Osteoblast (primary cell): ENCODE results near the gene CHD6. TPM values are rescaled to one million over a fixed set of nuclear protein-coding genes. Genes with fewer than 3 reads are reported as not detected.

Source experiments
- DNase-seq: peaks from one replicate; pipeline ENCODE4 v3.0.0; 2011; ENCODE audit warnings: low spot score, mixed read lengths; ENCODE audit not compliant: insufficient read length; ENCODE audit errors: missing footprints
- H2AFZ ChIP-seq: 2 replicates; pipeline ENCODE4 v1.6.0; 2011; ENCODE audit warnings: mild to moderate bottlenecking, low read length
- H3K27ac ChIP-seq: 2 replicates; pipeline ENCODE4 v1.5.1; 2011; ENCODE audit warnings: mild to moderate bottlenecking, low read depth, low read length, moderate library complexity
- H3K27me3 ChIP-seq: 2 replicates; pipeline ENCODE4 v1.6.0; 2012; ENCODE audit warnings: mild to moderate bottlenecking, control low read depth, inconsistent platforms, low read length, moderate library complexity; ENCODE audit not compliant: insufficient read depth
- H3K36me3 ChIP-seq: 2 replicates; pipeline ENCODE4 v1.5.1; 2011; ENCODE audit warnings: mild to moderate bottlenecking, low read length, control low read depth, moderate library complexity; ENCODE audit not compliant: insufficient read depth
- H3K4me1 ChIP-seq: 2 replicates; pipeline ENCODE4 v1.5.1; 2011; ENCODE audit warnings: mild to moderate bottlenecking, low read length, control low read depth, moderate library complexity; ENCODE audit not compliant: insufficient read depth
- H3K4me2 ChIP-seq: 2 replicates; pipeline ENCODE4 v1.6.0; 2011; ENCODE audit warnings: mild to moderate bottlenecking, low read length; ENCODE audit not compliant: insufficient read depth
- H3K4me3 ChIP-seq: fragments of 200-600 bp; sonication (generic); 3 replicates; pipeline ENCODE4 v1.5.1; 2012; ENCODE audit warnings: mild to moderate bottlenecking, low read length, inconsistent platforms; ENCODE audit not compliant: insufficient read depth
- H3K79me2 ChIP-seq: 2 replicates; pipeline ENCODE4 v1.6.0; 2012; ENCODE audit warnings: mild to moderate bottlenecking, low read length, control low read depth, inconsistent platforms; ENCODE audit not compliant: insufficient read depth
- H3K9me3 ChIP-seq: 2 replicates; pipeline ENCODE4 v1.5.1; 2011; ENCODE audit warnings: low read depth, low read length, control low read depth
- H4K20me1 ChIP-seq: 2 replicates; pipeline ENCODE4 v1.6.0; 2012; ENCODE audit warnings: mild to moderate bottlenecking, low read length, control low read depth; ENCODE audit not compliant: insufficient read depth
- CTCF ChIP-seq: IDR thresholded peaks from 2 replicates; pipeline ENCODE4 v1.5.1; 2011; ENCODE audit warnings: mild to moderate bottlenecking, low read depth, low read length, moderate library complexity; ENCODE audit errors: extremely low read depth
- total RNA-seq: library from RNA; depleted of rRNA; stranded (reverse); fragments of >200 nt; gene quantifications from 2 replicates; pipeline ENCODE4 v1.2.3, GENCODE V29; 2012

Gene CHD6
- total RNA-seq, 1 donor: 32.2 TPM

GRCh38 chr20:41367956-41368355 lies 250.2 kb downstream of the CHD6 start:
- H3K36me3 ChIP-seq: no peaks in the 10 kb centered on the region
- no peaks in the 10 kb centered on the region for H4K20me1 ChIP-seq
- no peaks in the 10 kb centered on the region for H3K79me2 ChIP-seq
- H3K4me2 ChIP-seq: no peak overlapping the region
- H3K9me3 ChIP-seq: no peaks in the 10 kb centered on the region
- no peak overlapping the region for H2AFZ ChIP-seq
- H3K4me3 ChIP-seq: no peak overlapping the region
- DNase-seq: peak; percentile 69
- TF ChIP-seq CTCF: no peak
- H3K4me1 ChIP-seq: no peaks in the 10 kb centered on the region
- peaks cover 39% of the 10 kb centered on the region for H3K27me3 ChIP-seq
- no peak overlapping the region for H3K27ac ChIP-seq

GRCh38 chr20:41367393-41367695 lies 250.8 kb downstream of the CHD6 start:
- H3K4me2 ChIP-seq: no peak overlapping the region
- no peaks in the 10 kb centered on the region for H3K4me1 ChIP-seq
- DNase-seq: peak; percentile 76
- H3K27me3 ChIP-seq: peaks cover 39% of the 10 kb centered on the region
- no peak overlapping the region for H3K4me3 ChIP-seq
- no peaks in the 10 kb centered on the region for H3K9me3 ChIP-seq
- no peaks in the 10 kb centered on the region for H3K79me2 ChIP-seq
- no peak for TF ChIP-seq CTCF
- no peak overlapping the region for H3K27ac ChIP-seq
- no peak overlapping the region for H2AFZ ChIP-seq
- no peaks in the 10 kb centered on the region for H3K36me3 ChIP-seq
- H4K20me1 ChIP-seq: no peaks in the 10 kb centered on the region

GRCh38 chr20:41366546-41367392 lies 251.4 kb downstream of the CHD6 start, which contains the start of gene EMILIN3:
TSS of gene EMILIN3 (minus strand) at chr20:41366818. CDS start at chr20:41366634, 184 bp downstream.
- TF ChIP-seq CTCF: no peak
- H3K36me3 ChIP-seq: no peaks in the 10 kb centered on the region
- no peaks in the 10 kb centered on the region for H3K79me2 ChIP-seq
- peak; percentile 87 for DNase-seq
- peaks cover 39% of the 10 kb centered on the region for H3K27me3 ChIP-seq
- H4K20me1 ChIP-seq: no peaks in the 10 kb centered on the region
- H3K4me2 ChIP-seq: no peak within 1 kb of the TSS
- no peak within 1 kb of the TSS for H3K4me3 ChIP-seq
- H3K9me3 ChIP-seq: no peaks in the 10 kb centered on the region
- no peak within 1 kb of the TSS for H3K27ac ChIP-seq
- no peaks in the 10 kb centered on the region for H3K4me1 ChIP-seq
- no peak within 1 kb of the TSS for H2AFZ ChIP-seq

GRCh38 chr20:41365777-41366545 lies 252.2 kb downstream of the CHD6 start:
- DNase-seq: peak; percentile 92
- H3K9me3 ChIP-seq: no peaks in the 10 kb centered on the region
- H3K4me1 ChIP-seq: no peaks in the 10 kb centered on the region
- no peaks in the 10 kb centered on the region for H3K36me3 ChIP-seq
- no peaks in the 10 kb centered on the region for H3K79me2 ChIP-seq
- no peaks in the 10 kb centered on the region for H4K20me1 ChIP-seq
- H2AFZ ChIP-seq: no peak overlapping the region
- no peak for TF ChIP-seq CTCF
- no peak overlapping the region for H3K4me2 ChIP-seq
- no peak overlapping the region for H3K27ac ChIP-seq
- H3K4me3 ChIP-seq: no peak overlapping the region
- peaks cover 39% of the 10 kb centered on the region for H3K27me3 ChIP-seq
